ENCODE results near the gene IKZF3.

- TF ChIP-seq E2F4 (CRISPR knock-in tag; IDR thresholded peaks at IDR 0.05; ENCODE audit: borderline replicate concordance, low read depth) (no peak), NFYB (CRISPR knock-in tag; conservative IDR thresholded peaks at IDR 0.05; ENCODE audit: low read depth) (no peak), USF1 (CRISPR knock-in tag; IDR thresholded peaks at IDR 0.05) (no peak), CTCF (IDR thresholded peaks at IDR 0.05) (no peak), SP1 (CRISPR knock-in tag; conservative IDR thresholded peaks at IDR 0.05) (no peak), ARID4B (CRISPR knock-in tag; IDR thresholded peaks at IDR 0.05; ENCODE audit: borderline replicate concordance) (no peak)
Measured at GRCh38 chr17:39716073-39716818, 147.9 kb downstream of the IKZF3 start.
